Superior temporal gyrus (tissue), 1 donor: ENCODE measurements around the gene CDH4.
"Not testable (repeated sequence)": the region's sequence is repeated elsewhere in the genome, so short reads cannot be mapped to it uniquely, and the experiment has no call there.

ENCODE experiments used
- DNase-seq: peaks from one replicate; pipeline ENCODE4 v3.0.0-alpha.2; 2016; ENCODE audit errors: extremely low spot score

Gene CDH4

GRCh38 chr20:61417221-61417941 lies 165.3 kb downstream of the CDH4 start:
- DNase-seq, result no peak

GRCh38 chr20:61419010-61419409 lies 166.9 kb downstream of the CDH4 start:
- DNase-seq, result no peak

- no peak for DNase-seq
Observed at GRCh38 chr20:61419501-61419900, 167.4 kb downstream of the CDH4 start.

GRCh38 chr20:61420056-61420455 lies 168.0 kb downstream of the CDH4 start:
- DNase-seq, result no peak

- DNase-seq, result no peak
Observed at GRCh38 chr20:61420781-61421180, 168.7 kb downstream of the CDH4 start.

GRCh38 chr20:61422636-61423425 lies 170.8 kb downstream of the CDH4 start:
- DNase-seq, result no peak

GRCh38 chr20:61424011-61424627 lies 172.1 kb downstream of the CDH4 start:
- DNase-seq, result no peak

- DNase-seq, result no peak
Observed at GRCh38 chr20:61424628-61425420, 172.8 kb downstream of the CDH4 start.

GRCh38 chr20:61425541-61425991 lies 173.5 kb downstream of the CDH4 start:
- DNase-seq, result not testable (repeated sequence)

GRCh38 chr20:61426352-61426751 lies 174.3 kb downstream of the CDH4 start:
- no peak for DNase-seq

- DNase-seq, result no peak
Observed at GRCh38 chr20:61429458-61430227, 177.6 kb downstream of the CDH4 start.

GRCh38 chr20:61430228-61430624 lies 178.2 kb downstream of the CDH4 start:
- no peak for DNase-seq

GRCh38 chr20:61433176-61433575 lies 181.1 kb downstream of the CDH4 start:
- DNase-seq, result no peak

GRCh38 chr20:61433816-61434215 lies 181.8 kb downstream of the CDH4 start:
- DNase-seq, result no peak

- DNase-seq, result no peak
Observed at GRCh38 chr20:61434341-61434781, 182.3 kb downstream of the CDH4 start.

- no peak for DNase-seq
Observed at GRCh38 chr20:61435184-61435822, 183.2 kb downstream of the CDH4 start.

- DNase-seq, result no peak
Observed at GRCh38 chr20:61435823-61436220, 183.8 kb downstream of the CDH4 start.

- no peak for DNase-seq
Observed at GRCh38 chr20:61436283-61436666, 184.2 kb downstream of the CDH4 start.

GRCh38 chr20:61436667-61437279 lies 184.7 kb downstream of the CDH4 start:
- peak; percentile 53 for DNase-seq
